NB4 (cell line): ENCODE results near the gene NNMT.

ENCODE experiments used
- CTCF ChIP-seq: IDR thresholded peaks from one replicate; pipeline ENCODE4 v1.5.1; 2012; ENCODE audit warnings: low read depth, low read length
- MAX ChIP-seq: IDR thresholded peaks from 2 replicates; pipeline ENCODE4 v1.6.1; 2011; ENCODE audit warnings: low read depth, low read length
- MYC ChIP-seq: IDR thresholded peaks from 2 replicates; pipeline ENCODE4 v1.6.1; 2011; ENCODE audit warnings: low read depth, low read length
- POLR2A ChIP-seq: IDR thresholded peaks from 2 replicates; pipeline ENCODE4 v1.6.1; 2011; ENCODE audit warnings: mild to moderate bottlenecking; ENCODE audit not compliant: insufficient read length; ENCODE audit errors: extremely low read depth

GRCh38 chr11:114258696-114259095 is 37.5 kb upstream of the NNMT start:
- TF ChIP-seq CTCF: no peak
- no peak for TF ChIP-seq POLR2A
- peak; percentile 39; the same call in 1 of the 2 replicates for TF ChIP-seq MAX
- TF ChIP-seq MYC: peak; percentile 48; the same call in 1 of the 2 replicates
